ENCODE measurements around the gene RALGPS2. TPM values are rescaled to one million over a fixed set of nuclear protein-coding genes. Genes with fewer than 3 reads are reported as not detected.
A peak's percentile ranks its signal among the peaks of the same experiment; 100 is the strongest.

The RALGPS2 gene
- total and polyA plus RNA-seq, 2 of the 8 experiments (the other 6 are each of a cell fraction or from before 2014, with no cell fraction given) = 6.7 to 38.0 TPM

DNA sequence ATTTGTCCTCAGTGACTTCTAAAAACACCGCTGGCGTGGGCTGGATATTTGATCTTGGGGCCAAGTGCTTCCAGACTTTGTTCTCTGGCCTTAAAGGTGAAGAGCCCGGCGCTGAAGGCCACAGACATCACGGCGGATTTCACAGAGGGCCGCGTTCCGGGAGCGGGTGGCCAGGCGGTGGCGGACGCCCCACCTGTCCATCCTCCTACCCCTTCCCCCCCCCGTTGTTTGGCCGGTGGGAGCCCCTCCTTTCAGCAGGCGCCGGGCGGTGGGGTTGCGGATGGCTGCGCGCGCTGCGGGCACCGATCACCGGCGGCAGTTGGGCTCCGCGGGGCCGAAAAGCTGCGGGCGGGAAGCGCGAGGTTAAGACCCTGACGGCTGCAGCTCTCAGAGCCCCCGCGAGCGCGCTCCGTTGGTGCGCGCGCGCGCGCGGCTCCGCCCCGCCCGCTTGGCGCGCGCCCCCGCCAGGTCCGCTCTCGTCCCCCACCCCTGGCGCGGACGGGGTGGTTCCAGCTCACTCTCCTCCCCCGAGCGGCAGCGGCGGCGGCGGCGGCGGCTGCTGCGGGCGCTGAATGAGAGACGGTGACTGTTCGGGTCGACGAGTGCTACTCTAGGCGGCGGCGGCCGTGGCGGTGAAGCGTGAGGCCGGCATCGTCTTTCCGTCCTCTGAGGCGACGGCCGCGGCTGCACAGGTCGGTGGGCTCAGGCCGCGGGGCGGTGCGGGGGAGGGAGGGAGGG is at the start of gene RALGPS2 (continued):
- TF ChIP-seq KDM4A (IDR thresholded peaks at IDR 0.05; ENCODE audit: low read depth, low read length, severe bottlenecking) (peak; percentile 50), POLR2AphosphoS5 (IDR thresholded peaks at IDR 0.05; ENCODE audit: low read depth, low read length) (0 out of 2 replicates have a peak, but pooled peaks have one; percentile 42), SUZ12 (IDR thresholded peaks at IDR 0.05; ENCODE audit: low read length) (no peak), CHD2 (IDR thresholded peaks at IDR 0.05; ENCODE audit: low read length) (no peak), NRF1 (IDR thresholded peaks at IDR 0.05; ENCODE audit: low read depth, low read length) (peak; percentile 25; the same call in 1 of the 2 replicates)
